CMK (cell line): ENCODE results near the gene S100Z.
A peak's percentile ranks its signal among the peaks of the same experiment; 100 is the strongest.
"Not testable (repeated sequence)": the region's sequence is repeated elsewhere in the genome, so short reads cannot be mapped to it uniquely, and the experiment has no call there.

Experiments used
- DNase-seq: peaks from one replicate; pipeline ENCODE4 v3.0.0-alpha.2; 2010; ENCODE audit warnings: low read depth

Gene S100Z

GRCh38 chr5:76826416-76826815 lies 23.4 kb upstream of the S100Z start:
- not testable (repeated sequence) for DNase-seq

GRCh38 chr5:76831110-76831452 lies 18.7 kb upstream of the S100Z start:
- no peak for DNase-seq

- DNase-seq, result no peak
These were observed 13.6 kb upstream of the S100Z start for GRCh38 chr5:76836181-76836580.

- no peak for DNase-seq
These were observed 13.2 kb upstream of the S100Z start for GRCh38 chr5:76836585-76836984.

- DNase-seq, result no peak
These were observed 11.1 kb upstream of the S100Z start for GRCh38 chr5:76838481-76839261.

GRCh38 chr5:76841361-76841760 lies 8.5 kb upstream of the S100Z start:
- no peak for DNase-seq

GRCh38 chr5:76845890-76846289 lies 3.9 kb upstream of the S100Z start:
- no peak for DNase-seq

- DNase-seq, result no peak
These were observed 830 bp downstream of the S100Z start for GRCh38 chr5:76850543-76851145.

GRCh38 chr5:76851728-76852369 lies 2.0 kb downstream of the S100Z start:
- no peak for DNase-seq

GRCh38 chr5:76852772-76853171 lies 3.0 kb downstream of the S100Z start:
- DNase-seq, result no peak

- DNase-seq, result not testable (repeated sequence)
These were observed 3.9 kb downstream of the S100Z start for GRCh38 chr5:76853741-76854140.

GRCh38 chr5:76854644-76855043 lies 4.8 kb downstream of the S100Z start:
- no peak for DNase-seq

- DNase-seq, result not testable (repeated sequence)
These were observed 5.7 kb downstream of the S100Z start for GRCh38 chr5:76855501-76855900.

- DNase-seq, result no peak
These were observed 6.1 kb downstream of the S100Z start for GRCh38 chr5:76855961-76856360.

GRCh38 chr5:76856800-76857199 lies 7.0 kb downstream of the S100Z start:
- peak; percentile 69 for DNase-seq

- DNase-seq, result no peak
These were observed 9.9 kb downstream of the S100Z start for GRCh38 chr5:76859591-76860247.

- no peak for DNase-seq
These were observed 11.8 kb downstream of the S100Z start for GRCh38 chr5:76861612-76862011.

GRCh38 chr5:76863001-76863400 lies 13.2 kb downstream of the S100Z start:
- DNase-seq, result no peak

GRCh38 chr5:76866503-76866902 lies 16.7 kb downstream of the S100Z start:
- no peak for DNase-seq

- DNase-seq, result no peak
These were observed 17.2 kb downstream of the S100Z start for GRCh38 chr5:76867038-76867437.

- no peak for DNase-seq
These were observed 18.2 kb downstream of the S100Z start for GRCh38 chr5:76867827-76868693.

GRCh38 chr5:76870046-76870445 lies 20.2 kb downstream of the S100Z start:
- DNase-seq, result no peak
